Measurements from ENCODE around the gene AFF3.

The AFF3 gene

DNA sequence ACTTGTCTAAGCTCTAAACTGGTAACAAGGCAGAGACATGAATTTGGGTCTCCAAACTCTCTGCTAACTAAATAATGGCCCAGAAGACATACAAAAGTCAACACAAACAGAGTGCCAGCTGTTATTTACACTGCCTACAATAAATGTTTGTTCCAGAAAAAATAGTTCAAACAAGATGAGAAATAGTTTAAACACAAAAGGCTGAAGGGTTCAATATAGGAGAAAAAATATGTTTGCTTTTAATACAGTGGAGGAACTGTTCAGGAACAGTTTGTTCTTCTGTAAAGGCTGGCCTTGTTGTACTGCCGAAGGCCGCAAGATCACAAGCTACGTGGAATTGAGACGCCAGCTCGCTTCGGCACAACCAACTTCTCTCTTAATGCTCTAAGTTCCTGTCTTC, 74.6 kb downstream of the AFF3 start:
- DNase-seq = no peak

DNA sequence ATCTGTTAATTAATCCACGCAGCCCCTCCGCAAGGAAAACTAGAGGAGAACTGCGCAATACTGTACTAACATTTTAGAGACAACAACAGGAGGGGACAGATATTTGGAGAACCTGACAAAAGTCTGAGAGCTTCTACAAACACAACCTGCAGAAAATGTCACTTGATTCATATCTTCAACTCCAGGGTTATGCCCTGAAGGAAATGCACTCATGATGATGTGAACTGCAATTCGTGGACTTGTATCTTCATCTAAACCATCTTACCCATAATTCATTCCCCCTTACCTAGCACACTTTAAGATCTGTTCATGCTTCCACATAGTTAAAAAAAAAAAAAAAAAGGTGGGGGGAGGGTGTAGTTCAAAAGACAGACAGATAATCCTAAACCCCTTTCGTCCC, 75.5 kb downstream of the AFF3 start:
- DNase-seq = no peak

DNA sequence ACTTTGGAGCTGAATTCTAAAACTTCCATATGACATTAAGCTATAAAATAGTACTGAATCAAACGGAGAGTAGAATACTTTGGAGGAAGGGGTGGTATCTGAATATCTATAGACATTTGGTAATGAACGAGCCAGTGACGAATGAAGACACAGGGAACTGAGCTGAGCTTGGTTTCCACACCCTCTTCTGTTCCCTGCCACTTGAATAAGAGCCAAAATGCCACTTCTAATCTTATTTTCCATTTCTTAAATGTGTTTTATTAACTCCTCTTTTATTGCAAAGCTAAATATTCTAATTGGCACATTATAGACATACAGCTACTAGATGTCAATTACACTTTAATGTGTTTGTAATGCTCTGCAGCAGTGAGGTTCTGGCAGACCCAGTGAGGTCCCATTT, 76.1 kb downstream of the AFF3 start:
- DNase-seq = no peak

DNA sequence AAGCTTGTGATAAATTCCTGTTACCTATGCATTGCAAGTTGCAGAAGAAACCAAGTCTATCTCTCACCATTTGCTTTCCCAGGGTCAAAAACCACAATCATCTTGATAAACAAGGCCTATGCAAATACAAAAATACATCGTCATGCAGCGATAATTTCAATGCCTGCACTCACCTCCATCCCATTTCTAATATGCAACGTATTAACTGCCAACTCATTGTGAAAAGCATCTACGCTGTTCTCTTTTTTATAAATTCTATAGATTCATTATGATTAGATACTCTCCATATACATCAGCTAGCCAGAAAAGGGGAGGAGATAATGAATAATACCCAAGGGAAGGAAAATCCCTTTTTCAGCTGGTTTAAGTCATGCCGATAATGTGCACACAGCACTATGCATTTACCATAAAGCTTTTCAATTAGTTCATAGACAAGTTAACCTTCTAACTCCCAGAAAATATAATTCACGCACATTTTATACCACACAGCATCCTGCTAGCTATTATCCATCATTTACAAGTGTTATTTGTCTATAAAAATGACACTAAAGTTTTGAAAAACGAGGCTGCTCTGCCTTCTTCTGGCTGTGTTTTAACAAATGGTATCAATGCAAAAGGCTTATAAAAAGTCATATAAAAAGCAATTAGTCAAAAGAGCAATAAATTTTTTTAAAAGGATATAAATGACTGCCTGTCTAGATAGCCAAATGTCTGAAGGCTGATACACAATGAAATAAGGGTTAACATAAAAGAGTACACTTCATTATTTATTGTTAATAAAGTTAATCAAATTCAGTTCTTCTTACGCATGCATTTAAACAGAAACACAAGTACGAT, 77.6 kb downstream of the AFF3 start:
- DNase-seq = no peak

DNA sequence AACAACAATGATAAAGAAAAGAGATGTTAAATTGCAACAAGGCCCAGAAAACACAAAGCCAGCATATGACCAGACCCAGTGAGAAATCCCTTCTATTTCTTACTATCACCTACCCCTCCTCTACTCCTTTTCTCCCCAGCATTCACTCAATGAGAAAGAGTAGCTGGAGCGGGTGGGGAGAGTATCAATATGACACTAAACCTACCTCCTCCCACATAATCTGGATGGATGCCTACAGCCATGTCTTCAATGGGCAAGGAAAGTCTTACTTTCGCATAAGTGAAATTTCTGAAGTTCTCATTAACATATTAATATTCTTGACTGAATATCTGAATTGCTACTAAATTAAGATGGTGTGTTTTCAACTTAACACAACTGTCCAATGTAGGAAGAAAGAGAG, 78.2 kb downstream of the AFF3 start:
- DNase-seq = no peak

DNA sequence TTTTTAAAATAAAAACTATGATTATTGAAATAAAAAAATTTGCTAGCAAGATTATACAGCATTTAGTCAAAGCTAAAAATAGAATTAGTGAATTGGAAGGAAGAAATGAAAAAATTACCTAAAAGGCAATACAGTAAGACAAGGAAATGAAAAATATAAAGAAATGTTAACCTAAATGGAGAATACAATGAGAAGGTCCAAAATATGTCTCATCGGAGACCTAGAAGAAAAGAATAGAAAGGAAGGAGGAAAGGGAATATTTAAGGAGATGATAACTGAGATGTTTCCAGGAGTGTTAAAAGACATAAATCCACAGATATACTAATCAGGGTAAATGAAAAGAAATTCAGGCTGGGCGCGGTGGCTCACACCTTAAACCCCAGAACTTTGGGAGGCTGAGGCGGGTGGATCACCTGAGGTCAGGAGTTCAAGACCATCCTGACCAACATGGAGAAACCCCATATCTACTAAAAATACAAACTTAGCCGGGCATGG, 78.9 kb downstream of the AFF3 start:
- no peak for DNase-seq

DNA sequence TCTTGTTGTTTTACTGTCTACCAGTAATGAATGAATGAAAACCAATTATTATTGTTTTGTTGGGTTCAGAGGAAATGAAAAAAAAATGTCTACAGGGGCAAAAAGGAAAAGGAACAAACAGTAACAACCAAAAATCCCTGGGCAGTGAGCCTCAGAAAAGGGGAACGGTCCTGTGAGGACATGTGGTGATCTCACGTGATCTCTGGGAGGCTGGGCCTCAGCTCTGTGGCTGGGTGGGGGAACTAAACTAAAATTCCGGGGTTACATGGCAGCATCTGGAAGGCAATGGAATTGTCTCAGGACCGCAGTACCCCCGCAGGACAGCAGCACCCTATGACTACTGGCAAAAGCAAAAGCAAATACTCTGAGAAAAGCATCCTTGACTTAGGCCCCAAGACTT, 80.1 kb downstream of the AFF3 start:
- DNase-seq = no peak

DNA sequence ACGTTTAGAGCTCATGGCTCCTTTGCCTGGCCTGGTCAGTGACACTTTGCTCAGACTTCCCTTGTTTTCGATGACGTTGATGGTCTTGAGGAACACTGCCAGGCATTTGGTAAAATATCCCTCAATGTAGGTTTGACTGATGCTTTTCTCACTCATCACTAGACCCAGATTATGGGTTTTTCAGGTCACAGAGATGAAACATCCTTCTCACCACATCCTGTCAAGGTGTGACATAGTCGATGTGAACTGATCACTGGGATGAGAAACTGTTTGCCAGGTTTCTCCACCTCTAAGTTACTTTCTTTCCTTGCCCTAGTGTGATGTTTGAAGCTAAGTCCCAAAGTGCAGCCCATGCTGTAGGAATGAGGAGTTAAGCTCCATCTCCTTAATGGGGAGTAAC, 81.5 kb downstream of the AFF3 start:
- no peak for DNase-seq

DNA sequence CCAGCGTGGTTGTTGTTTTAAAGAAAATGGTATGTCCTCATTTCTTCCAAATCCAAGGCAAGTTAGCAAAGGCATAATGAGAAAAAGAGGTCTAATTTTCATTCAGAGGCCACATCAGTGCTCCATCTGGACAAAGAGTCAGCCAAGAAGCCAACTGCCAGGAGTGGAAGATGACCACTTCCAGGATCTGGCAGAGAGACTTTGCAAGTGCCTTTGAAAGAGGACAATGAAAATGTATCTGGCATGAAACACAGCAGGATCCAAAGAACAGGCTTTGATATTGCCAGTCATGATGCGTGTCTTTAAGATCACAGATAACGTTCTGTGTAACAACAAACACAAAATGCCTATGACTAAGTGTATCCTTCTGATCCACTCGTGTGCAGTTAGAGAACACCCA, 82.8 kb downstream of the AFF3 start:
- no peak for DNase-seq

DNA sequence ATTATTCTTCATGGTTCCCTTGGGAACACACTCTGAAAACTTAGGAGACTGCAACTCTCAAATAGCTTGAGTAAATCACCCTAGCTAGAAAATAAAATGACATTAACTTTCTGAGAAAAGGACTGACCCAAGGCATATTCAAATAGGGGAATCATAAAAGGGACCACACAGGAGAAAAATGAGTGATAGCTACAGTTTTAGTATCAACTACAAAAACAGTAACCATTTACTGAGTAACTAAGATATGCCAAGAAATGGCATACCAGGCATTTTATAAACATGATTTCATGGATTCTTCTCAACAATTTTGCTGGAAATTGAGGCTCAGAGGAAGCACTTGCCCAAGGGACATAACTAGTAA, 84.5 kb downstream of the AFF3 start:
- DNase-seq = no peak

DNA sequence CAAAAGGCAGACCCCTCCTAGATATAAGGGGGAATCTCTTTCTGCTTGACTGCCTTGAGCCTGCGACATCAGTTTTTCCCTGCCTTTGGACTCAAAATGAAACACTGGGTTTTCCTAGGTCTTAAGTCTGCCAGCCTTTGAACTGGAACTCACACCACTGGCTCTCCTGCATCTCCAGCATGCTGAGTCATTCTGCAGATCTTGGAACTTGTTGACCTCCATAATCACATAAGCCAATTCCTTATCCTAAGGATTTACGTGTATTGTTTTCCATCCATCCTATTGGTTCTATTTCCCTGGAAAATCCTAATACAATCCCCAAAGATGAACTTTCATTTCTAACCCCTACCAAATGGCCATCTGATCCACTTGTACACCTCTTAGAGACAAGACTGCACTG, 88.0 kb downstream of the AFF3 start:
- DNase-seq = no peak

DNA sequence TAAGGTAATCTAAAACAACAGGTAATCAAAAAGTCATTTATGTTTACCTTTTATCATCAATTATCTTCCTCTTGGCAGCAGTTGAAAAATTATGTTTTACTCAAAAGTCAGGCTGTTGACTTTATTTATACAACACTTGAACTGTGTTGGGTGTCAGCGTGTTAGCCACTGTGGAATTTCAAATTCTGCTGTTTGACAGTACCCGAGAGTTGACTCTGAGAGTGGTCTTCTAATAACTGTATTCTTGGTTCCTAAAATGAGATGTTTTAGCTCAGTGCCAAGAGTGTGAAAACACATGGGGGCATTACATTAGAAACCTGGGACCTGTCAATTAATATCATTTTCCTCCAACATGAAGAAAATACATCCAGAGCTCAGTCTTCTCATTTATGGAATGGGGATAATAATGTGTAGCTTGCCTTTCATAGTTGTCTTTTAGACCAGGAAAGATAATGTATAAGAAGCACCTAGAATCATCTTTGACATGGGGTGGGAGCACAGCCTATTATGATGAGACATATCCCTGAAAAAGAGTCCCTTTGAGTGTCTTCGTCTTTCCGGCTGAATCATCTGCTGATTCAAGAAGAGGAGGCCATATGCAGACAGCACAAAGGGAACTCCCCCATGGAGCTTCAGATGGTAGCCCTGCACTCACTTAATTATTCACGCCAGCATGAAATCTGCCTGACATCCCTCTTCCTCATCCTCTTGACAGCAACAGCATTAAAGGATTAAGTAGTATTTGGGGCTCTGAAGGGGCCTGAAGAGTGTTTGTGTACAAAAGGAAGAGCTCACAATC, 89.1 kb downstream of the AFF3 start:
- no peak for DNase-seq

DNA sequence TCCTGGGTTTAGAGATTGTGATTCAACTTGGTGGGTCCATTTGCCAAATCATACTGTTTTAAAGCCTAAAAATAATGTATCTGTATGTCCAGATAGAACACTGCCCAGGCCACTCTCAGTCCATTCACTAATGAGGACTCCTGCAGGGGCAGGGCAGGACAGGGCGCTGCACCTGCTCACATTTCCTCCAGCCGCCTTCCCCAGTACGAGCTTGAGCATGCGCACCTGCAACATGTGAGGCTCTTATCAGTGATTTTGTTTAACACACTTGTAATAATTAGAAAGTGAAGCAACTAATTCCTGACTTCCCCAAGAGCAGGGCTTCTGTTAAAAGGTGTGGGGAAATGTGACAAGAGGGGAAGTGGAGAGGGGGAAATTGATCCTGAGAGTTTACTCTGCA, 89.7 kb downstream of the AFF3 start:
- DNase-seq = no peak

DNA sequence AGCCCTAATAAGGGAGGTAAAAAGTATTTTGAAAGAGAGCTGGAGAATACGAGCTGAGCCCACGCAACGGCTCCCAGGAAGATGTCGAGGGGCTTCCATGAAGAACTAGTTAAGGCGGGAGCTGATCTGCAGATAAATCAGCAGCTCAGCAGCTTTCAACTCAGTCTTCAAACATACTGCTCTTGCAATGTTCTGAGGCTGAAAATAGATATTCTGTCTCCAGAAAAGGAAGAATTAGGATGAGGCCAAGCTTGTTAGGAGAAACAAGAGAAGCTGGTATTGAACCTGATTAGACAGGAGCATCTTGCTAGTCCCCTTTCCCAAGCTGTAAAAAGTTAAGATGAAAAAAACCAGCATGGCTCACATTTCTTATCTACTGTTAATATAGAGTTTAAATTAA, 91.1 kb downstream of the AFF3 start:
- DNase-seq = no peak

DNA sequence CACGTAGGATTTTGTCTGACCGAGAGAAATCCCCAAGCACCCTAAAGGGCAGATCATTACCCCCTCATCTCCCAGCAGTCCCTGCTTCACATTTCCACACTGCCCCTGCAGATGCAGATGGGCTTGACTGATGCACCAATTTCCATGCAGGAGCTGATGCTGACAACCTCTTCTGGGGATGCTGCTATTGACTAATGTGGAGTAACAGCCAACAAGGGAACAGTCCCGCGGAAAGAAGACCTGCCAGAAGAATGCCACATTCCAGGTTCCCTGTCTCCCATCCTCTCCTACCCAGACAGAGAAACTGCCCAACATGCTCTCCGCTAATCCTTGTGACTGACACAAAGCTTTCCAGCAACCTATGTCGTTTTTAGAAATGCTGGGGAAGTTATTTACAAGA, 91.7 kb downstream of the AFF3 start:
- no peak for DNase-seq

DNA sequence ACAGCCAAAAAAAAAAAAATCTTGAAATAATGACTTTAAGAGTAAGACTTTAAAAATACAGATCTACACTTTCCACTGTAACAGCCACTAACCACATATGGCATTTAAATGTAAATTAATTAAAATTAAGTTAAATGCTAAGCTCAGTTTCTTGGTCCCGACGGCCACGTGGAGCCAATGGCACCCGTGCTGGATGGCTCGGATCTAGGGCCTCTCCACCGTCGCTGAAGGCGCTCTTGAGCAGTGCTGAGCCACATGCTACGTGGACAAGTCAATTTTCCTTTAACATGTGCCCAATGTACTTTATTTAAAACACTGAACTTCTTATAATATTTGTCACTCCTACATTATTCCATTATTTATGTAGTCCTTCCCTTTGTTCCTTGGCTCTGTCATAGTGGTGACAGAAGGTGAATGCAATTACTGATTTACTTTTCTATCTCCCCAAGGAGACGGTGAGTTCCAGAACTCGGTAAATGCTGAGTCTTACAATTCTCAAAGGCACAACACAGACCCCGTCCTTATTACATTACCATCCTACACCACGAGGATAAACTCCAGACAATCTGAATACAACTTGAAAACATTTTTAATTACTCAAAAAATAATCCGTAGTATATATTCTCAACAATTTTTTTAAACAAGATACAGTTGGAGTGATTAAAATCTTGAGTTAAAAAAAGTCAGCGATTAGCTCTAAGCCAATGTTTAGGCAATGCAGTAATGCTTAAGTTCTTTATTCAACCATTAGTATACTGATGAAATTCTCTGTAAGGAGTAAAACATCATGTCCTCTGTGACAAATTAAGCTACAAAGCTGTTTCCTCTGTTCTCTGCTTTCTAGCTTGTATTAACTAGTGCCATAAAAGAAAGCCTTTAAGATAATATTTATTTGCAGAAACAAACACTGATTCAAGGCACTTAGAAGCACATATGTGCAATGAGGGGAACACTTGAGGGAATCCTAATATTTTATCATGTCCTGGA, 95.1 kb downstream of the AFF3 start:
- no peak for DNase-seq

DNA sequence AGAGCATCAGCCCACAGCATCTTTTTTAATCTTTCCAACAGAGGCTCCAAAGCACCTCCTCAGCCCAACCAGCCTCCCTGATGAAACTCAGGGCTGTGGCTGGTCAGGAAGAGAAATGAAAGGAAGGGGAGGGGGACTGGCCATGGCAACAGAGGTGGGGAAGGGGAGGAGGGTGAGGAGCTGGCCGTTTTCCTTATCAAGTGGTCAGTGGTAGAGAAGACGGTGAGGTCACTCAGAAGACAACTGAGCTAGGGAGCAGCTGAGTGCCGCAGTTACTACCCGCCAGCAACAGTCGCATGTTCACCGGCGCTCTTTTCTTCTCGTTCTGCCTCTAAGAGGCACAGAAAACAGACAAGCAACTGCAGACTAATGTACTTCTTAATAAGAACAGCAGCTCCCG, 97.4 kb downstream of the AFF3 start:
- no peak for DNase-seq

DNA sequence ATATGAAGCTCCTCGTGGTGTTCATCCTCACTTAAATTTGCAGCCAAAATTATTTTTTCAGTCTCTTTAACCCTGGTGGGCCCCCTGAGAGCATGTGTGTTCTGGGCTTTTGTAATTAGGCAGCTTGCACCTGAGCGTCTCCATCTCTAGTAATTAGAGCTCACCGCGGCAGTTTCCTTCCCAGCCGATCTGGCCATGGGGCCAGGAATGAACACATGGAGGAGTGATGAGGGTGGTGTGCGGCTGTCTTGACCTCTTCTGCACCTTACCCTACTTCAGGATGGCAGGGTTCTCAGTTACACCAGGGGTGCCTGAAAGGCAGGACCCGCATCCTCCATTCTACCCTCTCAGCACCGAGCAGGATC, 98.5 kb downstream of the AFF3 start:
- DNase-seq = no peak

DNA sequence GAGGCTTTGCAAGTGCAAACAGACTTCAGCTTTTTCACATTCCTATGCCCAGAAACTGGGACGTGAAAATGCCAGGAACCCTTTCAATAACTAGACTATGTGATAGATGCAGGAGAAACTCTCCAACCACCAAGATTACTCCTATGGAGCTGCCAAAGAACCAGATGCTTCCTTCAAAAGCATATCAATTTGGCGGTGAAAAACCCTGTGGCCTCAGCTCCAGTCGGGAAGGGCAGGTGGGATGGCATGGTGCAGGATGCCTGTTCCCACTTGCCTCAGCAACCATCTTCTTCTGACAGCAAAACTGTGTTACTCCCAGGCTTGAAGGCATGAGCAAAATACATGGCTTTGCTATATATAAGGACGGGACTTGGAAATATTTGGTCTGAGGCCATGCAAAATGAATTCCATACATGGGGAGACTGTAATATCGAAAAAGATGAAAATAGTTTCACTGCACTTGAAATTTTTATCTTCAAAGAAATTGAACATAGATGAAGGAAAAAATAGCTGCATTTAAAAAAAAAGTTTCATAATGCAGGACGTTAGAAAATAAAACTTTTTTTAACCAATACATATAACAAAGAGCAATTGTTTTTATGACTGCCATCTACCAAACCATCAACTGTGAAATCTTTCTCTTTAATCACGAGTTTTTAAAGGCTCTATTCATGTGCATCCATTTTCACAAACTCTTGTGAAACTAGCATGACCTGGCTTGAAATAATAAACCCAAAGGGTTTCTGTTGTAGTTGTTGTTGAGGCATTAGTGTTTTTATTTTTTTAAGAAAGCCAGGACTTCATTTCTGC, 99.1 kb downstream of the AFF3 start:
- no peak for DNase-seq

DNA sequence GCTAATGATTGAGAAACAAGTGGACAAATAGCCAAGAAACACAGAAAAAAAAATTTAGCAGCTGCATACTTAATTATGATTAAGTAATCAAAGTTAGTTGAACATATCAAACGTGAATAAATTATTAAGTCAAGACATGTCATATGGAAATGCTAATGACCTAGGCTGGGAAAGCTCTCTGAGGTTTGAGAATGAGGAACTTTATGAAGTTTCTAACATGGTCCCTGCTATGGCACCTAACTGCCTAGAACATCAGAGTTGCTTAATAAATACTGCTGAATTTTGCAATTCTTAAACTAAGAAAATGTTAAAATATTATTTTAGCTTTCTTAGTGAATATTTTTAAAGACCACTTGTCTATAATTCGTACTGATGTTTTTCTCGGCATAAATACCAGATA, 99.8 kb downstream of the AFF3 start:
- DNase-seq = no peak

DNA sequence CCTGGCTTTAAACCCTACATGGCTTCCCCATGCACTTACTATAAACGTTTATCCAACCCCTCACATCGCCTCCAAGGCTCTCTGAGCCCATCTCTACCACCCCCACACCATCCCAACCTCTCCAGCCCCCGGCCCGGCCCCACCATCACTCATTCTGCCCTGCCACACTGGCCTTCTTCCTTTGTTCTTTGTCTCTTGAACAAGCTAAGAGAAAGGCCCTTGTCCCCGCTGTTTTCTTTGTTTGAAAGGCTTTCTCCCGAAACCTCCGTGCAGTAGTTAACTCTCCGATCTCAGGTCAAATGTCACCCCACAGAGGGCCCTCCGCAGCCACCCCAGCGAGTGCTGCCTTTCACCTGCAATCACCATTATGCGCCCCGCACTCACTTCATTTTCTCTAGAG, 100.4 kb downstream of the AFF3 start:
- no peak for DNase-seq

DNA sequence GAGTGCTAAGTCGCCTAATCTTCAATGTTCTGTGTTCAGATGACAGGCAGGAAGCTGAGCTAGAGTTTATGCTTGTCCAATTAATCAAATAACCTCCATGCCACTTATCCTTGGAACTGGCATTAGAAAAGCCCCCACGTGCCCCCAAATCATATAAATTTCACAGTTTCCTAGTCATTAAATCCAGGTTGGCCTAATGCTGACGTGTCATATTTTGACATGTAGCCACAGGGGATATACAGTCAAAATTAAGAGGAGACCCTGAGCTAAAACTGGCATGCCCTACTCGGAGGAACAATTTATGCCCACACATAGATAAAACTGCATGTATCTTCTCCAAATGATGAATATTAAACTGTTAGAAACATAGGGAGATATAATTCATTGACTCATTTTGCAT, 101.0 kb downstream of the AFF3 start:
- DNase-seq = no peak
